Skeletal muscle cell (primary cell): Measurements from ENCODE around the gene UCN2.
"Not testable (repeated sequence)": the region's sequence is repeated elsewhere in the genome, so short reads cannot be mapped to it uniquely, and the experiment has no call there.

Experiments used
- DNase-seq: peaks from one replicate; pipeline ENCODE4 v3.0.0-alpha.2; 2010; ENCODE audit warnings: low read depth
- H3K4me3 ChIP-seq: 2 replicates; pipeline ENCODE4 v1.5.1; 2011; ENCODE audit warnings: low read depth, mild to moderate bottlenecking, control low read depth, low read length, moderate library complexity

Gene UCN2

GRCh38 chr3:48548729-48549705 is 14.6 kb downstream of the UCN2 start:
- H3K4me3 ChIP-seq = no peak overlapping the region
- DNase-seq = no peak

- no peak for DNase-seq
- no peak overlapping the region for H3K4me3 ChIP-seq
Observed at GRCh38 chr3:48548126-48548525, 15.5 kb downstream of the UCN2 start.

- DNase-seq = no peak
- H3K4me3 ChIP-seq = no peak overlapping the region
Observed at GRCh38 chr3:48546203-48546829, 17.3 kb downstream of the UCN2 start.

DNA sequence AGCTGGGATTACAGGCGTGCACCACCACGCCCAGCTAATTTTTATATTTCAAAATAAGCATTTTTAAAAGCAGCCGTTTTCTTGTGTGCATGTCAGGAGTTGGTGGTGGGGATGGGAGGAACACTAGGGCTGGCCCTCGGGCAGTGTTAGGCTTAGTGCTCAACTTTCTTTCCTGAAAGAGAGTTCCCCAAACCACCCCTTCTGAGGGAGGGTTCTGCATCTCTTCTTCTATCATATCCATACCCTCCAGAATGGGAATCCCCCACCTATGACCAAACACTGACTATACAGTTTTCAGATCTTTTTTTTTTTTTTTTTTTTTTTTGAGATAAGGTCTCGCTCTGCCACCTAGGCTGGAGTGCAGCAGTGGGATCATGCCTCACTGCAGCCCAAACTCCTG is 19.4 kb downstream of the UCN2 start:
- DNase-seq = no peak
- no peak overlapping the region for H3K4me3 ChIP-seq

GRCh38 chr3:48543271-48543866 is 20.2 kb downstream of the UCN2 start:
- DNase-seq = no peak
- no peak overlapping the region for H3K4me3 ChIP-seq

GRCh38 chr3:48538451-48538850 is 25.1 kb downstream of the UCN2 start:
- no peak overlapping the region for H3K4me3 ChIP-seq
- no peak for DNase-seq

- DNase-seq = no peak
- no peak overlapping the region for H3K4me3 ChIP-seq
Observed at GRCh38 chr3:48536785-48537184, 26.8 kb downstream of the UCN2 start.

DNA sequence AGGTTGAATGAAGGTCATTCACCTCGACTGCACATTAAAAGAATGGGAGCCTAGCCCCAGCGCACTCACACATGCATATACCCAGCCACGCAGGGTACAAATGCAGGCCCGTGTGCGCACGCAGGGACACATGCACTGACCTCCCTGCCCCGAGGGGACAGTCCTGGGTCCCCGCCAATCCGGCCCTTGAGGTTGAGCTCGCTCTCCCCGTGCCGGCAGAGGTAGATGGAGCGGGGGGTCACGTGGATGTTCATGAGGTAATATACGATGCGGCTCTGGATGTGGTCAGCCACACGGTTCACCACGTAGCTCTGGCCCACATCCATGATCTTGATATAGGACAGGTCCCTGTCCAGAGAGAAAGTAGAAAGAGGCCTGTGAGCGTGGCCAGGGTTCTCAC is 27.5 kb downstream of the UCN2 start:
- no peak overlapping the region for H3K4me3 ChIP-seq
- DNase-seq = no peak

GRCh38 chr3:48535578-48535977 is 28.0 kb downstream of the UCN2 start:
- no peak overlapping the region for H3K4me3 ChIP-seq
- no peak for DNase-seq

DNA sequence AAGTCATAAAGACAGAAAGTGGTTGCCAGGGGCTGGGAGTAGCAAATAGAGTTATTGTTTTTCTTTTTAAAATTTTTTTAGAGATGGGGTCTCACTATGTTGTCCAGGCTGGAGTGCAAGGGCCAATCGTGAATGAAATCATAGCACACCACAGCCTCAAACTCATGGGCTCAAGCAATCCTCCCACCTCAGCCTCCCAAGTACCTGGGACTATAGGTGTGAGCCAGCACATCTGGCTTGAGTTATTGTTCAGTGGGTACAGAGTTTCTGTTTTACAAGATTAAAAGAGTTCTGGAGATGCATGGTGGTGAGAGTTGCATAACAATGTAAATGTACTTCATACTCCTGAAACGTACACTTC is 30.6 kb downstream of the UCN2 start:
- H3K4me3 ChIP-seq = no peak overlapping the region

DNA sequence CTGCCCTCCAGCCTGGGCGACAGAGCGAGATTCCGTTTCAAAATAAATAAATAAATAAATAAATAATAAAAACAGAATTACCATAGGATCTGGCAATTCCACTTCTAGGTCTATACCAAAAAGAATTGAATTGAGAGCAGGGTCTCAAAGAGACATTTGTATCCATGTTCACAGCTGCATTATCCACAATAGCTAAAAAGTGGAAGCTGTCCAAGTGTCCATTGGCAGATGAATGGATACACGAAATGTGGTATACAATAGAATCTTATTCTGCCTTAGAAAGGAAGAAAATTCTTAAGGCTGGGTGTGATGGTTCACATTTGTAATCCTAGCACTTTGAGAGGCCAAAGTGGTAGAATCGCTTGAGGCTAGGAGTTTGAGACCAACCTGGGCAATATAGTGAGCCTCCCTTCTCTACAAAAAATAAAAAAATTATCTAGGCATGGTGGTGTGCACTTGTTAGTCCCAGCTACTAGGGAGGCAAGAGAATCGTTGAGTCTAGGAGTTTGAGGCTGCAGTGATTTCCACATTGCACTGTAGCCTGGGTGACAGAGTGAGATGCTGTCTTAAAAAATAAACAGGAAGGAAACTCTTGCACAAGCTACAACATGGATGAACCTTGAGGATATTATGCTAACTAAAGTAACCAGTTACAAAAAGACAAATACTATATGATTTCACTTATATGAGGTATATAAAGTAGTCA is 31.2 kb downstream of the UCN2 start:
- DNase-seq = no peak
- no peak overlapping the region for H3K4me3 ChIP-seq

More for the DNA sequence above, 30.6 kb downstream of the UCN2 start:
- DNase-seq = no peak

DNA sequence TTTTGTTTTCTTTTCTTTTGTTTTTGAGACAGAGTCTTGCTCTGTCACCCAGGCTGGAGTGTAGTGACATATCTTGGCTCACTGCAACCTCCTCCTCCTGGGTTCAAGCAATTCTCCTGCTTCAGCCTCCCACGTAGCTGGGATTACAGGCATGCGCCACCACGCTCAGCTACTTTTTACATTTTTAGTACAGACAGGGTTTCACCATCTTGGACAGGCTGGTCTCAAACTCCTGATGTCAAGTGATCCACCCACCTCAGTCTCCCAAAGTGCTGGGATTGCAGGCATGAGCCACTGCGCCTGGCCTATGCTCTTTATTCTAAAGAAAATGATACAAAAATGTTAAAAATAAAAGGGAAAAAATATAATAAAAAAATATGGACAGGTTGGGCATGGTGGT is 32.9 kb downstream of the UCN2 start:
- DNase-seq, H3K4me3 ChIP-seq: not testable (repeated sequence)

- no peak for DNase-seq
- H3K4me3 ChIP-seq = no peak overlapping the region
Observed at GRCh38 chr3:48528754-48529153, 34.8 kb downstream of the UCN2 start.

- no peak overlapping the region for H3K4me3 ChIP-seq
- DNase-seq = no peak
Observed at GRCh38 chr3:48528048-48528447, 35.5 kb downstream of the UCN2 start.

DNA sequence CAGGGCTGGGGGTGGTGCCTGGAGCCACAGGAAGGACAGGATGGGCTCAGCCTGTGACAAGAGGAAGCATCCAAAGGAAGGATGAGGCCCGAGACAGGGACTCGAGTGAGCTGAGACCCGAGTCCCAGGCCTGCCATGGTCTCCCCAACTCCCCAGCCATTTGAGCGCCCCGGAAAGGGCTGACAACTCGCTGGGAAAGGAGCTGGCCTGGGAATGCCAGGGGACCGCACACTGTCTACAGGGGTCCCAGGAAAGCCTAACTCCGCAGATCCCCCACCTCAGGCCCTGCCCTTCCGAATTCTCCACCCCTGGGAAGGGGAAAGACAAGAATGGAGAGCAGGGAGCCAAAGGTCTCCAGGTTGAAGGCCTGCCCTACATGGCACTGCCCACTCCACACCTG is 38.6 kb downstream of the UCN2 start:
- no peak for DNase-seq
- H3K4me3 ChIP-seq = no peak overlapping the region

DNA sequence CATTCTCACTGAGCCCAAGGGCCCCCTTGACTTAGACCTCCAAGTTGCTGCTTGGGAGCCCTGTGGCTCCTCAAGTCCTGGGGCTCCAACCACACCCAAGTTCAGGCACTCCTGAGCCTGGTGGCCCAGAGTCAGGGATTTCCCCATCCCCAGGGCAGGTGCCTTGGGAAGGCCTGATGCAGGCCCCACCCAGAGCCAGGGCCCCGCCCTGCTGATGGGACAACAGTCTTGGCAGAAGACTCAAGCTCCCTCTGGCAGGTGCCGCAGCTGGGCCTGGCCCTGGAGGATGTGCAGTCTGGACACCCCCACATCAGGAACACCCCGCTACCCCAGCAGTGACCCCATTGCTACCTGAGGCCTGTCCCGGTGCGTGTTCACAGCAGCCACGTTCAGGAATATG is 41.9 kb downstream of the UCN2 start:
- no peak overlapping the region for H3K4me3 ChIP-seq
- DNase-seq = no peak

GRCh38 chr3:48519277-48519643 is 44.3 kb downstream of the UCN2 start:
- H3K4me3 ChIP-seq = no peak overlapping the region
- no peak for DNase-seq

GRCh38 chr3:48518638-48519276 is 44.8 kb downstream of the UCN2 start:
- H3K4me3 ChIP-seq = no peak overlapping the region
- no peak for DNase-seq

- H3K4me3 ChIP-seq = no peak overlapping the region
- no peak for DNase-seq
Observed at GRCh38 chr3:48518069-48518468, 45.5 kb downstream of the UCN2 start.

DNA sequence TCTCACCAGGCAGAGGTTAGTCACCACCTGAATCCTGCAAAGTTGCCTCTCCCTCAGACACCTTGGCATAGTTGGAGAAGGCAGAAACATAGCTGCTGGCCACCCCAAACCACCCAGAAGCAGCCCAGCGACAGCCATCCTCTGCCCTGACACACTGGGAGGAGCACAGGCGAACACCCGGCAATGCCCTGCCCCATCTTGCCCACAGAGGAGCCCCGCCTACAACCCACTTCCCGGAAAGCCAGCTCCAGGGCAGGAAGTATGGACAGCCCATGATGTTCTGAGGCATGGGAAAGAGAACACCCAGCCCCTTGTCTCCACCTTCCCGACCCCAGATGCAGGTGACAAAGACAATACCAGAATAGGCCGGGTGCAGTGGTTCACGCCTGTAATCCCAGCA is 47.0 kb downstream of the UCN2 start:
- no peak overlapping the region for H3K4me3 ChIP-seq

More for the DNA sequence above, 47.0 kb downstream of the UCN2 start:
- DNase-seq = no peak
